ENCODE results near the gene MAP2K1.
A peak's percentile ranks its signal among the peaks of the same experiment; 100 is the strongest.
"Not testable (repeated sequence)": the region's sequence is repeated elsewhere in the genome, so short reads cannot be mapped to it uniquely, and the experiment has no call there.

Gene MAP2K1

DNA sequence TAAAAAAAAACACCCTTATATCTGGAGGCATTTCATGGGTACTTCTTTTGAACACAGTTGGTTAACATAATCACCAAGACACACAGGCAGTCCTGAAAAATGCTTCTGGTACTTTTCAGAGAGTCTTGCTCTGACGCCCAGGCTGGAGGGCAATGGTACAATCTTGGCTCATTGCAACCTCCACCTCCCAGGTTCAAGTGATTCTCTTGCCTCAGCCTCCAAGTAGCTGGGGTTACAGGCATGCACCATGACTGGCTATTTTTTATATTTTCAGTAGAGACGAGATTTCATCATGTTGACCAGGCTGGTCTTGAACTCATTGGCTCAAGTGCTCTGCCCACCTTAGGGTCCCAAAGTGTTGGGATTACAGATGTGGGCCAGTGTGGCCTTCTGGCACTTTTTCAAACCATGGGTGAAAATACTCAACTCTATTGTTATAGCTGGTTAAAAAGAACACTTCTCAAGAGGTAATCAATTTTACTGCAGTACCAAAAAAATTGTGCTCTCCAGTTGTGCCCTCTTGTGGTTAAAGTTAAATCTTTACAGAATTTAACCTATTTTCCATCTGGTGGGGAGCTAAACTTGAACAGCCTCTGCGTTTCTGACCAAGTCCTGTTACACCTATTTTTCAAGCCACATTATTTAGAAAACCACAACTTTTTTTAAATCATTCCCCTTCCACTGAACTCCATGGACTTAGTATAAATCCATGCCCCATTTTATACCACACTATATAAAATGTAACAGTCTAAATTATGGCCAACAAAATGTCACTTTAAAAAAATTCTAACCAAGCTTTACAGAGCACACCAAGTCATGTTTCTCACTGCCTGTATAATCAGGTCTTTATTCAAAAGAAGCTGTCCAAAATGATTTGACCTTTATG, 112.0 kb downstream of the MAP2K1 start:
- peaks cover 65% of the 10 kb centered on the region for H3K4me1 ChIP-seq
- peaks cover 59% of the 10 kb centered on the region for H4K20me1 ChIP-seq
- peak overlapping the region; percentile 89; the same call in 1 of the 2 replicates for H3K9ac ChIP-seq
- H3K4me3 ChIP-seq = no peak overlapping the region
- peak overlapping the region; percentile 8; the same call in 1 of the 2 replicates for H3K27ac ChIP-seq
- H3K4me2 ChIP-seq = peak overlapping the region; percentile 80
- H3K36me3 ChIP-seq = peaks cover 82% of the 10 kb centered on the region
- TF ChIP-seq Cebpa-rat (IDR thresholded peaks at IDR 0.05) = no peak
- no peaks in the 10 kb centered on the region for H3K27me3 ChIP-seq
- no peaks in the 10 kb centered on the region for H3K9me3 ChIP-seq

GRCh38 chr15:66500346-66500745, 113.6 kb downstream of the MAP2K1 start:
- Histone ChIP-seq H3K27ac (peak overlapping the region; percentile 66), H3K4me2 (peak overlapping the region; percentile 90), H3K36me3 (peaks cover 66% of the 10 kb centered on the region), H3K4me3 (peak overlapping the region; percentile 39; the same call in 1 of the 2 replicates), H4K20me1 (peaks cover 66% of the 10 kb centered on the region), H3K4me1 (peaks cover 65% of the 10 kb centered on the region), H3K9ac (peak overlapping the region; percentile 98)
- not testable (repeated sequence) for H3K9me3 ChIP-seq, H3K27me3 ChIP-seq

DNA sequence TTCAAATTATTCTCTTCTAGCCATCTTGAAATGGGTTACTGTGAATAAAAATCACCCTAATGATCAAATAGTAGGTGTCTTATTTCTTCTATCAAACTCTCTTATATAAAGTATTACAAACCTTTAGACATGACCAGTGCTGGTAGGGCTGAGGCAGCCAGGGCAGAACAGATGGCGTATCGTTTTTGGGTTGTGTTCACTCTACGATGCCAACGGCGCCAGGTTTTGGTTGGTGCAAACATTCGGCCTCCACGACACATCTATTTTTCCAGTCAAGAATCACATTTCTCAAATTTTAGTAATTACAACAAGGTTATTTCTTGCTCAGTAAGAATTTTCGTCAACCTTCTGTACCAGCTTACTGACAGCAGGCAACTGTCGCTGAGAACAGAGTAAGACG, 115.8 kb downstream of the MAP2K1 start:
- Histone ChIP-seq H3K9ac (peak overlapping the region; percentile 98), H3K9me3 (no peaks in the 10 kb centered on the region), H3K4me2 (peak overlapping the region; percentile 90), H3K4me1 (peaks cover 65% of the 10 kb centered on the region), H3K36me3 (peaks cover 55% of the 10 kb centered on the region), H4K20me1 (peaks cover 66% of the 10 kb centered on the region), H3K27me3 (no peaks in the 10 kb centered on the region), H3K4me3 (peak overlapping the region; percentile 86), H3K27ac (peak overlapping the region; percentile 95; the same call in 1 of the 2 replicates)
- no peak for TF ChIP-seq Cebpa-rat (IDR thresholded peaks at IDR 0.05)

DNA sequence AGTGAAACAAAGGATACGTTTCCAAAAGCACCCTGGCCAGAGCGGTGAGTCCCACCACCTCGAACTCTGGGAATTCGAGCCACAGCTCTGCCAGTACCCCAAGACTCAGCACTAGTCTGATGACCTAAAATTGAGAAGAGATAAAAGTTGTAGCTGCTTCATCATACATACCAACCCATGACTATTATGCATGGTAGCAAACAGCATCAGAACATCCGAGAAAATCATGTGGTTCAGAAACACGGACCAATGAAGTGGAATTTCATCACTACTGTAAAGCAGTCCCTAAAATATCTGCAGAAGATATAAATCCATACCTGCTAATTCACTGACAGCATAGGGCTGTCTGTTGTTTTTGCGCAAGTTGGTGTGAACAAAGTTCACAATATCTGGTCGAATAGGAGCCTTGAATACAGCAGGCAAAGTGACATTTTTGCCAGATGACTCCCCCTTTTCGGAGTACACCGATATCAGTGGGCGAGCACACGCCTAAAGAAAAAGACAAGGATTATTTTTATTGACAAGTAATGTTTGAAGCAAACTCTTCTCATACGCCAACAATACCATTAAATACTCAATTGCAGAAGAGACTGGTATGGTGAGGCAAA, 116.4 kb downstream of the MAP2K1 start:
- Histone ChIP-seq H3K4me2 (peak overlapping the region; percentile 90), H3K27ac (peak overlapping the region; percentile 95), H3K4me1 (peaks cover 63% of the 10 kb centered on the region), H3K9ac (peak overlapping the region; percentile 98), H3K36me3 (peaks cover 54% of the 10 kb centered on the region), H4K20me1 (peaks cover 63% of the 10 kb centered on the region), H3K4me3 (peak overlapping the region; percentile 86)
- H3K9me3 ChIP-seq, H3K27me3 ChIP-seq: not testable (repeated sequence)

DNA sequence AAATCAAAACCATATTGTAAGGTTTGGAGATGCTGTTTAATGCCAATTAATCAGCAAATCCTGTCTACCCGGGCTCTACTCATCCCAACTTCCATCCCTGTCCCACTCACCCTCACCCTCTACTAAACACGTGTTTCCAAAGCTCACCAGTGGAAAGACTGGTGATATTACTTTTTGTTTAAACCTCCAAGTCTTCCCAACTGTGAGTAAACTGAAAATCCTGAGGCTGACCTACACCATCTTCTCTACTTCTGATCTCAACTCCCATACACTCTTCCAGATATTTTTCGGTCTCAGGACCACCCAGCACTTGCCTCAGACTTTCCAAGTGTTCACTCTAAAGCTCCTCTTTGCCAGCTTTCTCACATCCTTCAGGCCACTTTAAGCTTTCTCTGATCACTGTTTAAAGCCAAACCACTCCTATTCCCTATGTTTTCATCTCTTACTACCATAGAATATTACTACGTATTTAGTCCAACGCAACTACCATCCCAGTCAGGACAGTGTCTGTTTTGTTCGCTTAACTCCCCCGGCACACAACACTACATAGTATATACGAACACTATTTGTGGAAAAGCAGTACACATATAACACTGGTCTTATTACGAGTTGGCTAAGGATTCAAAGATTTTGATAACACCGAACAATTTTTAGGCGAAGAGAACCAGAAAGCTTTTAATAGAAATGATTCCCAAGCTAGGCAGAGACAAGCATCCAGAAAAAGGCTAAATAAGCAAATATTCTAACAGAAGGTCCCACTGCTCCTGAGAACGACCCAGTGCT, 117.3 kb downstream of the MAP2K1 start:
- peak overlapping the region; percentile 95 for H3K27ac ChIP-seq
- peak overlapping the region; percentile 90 for H3K4me2 ChIP-seq
- H4K20me1 ChIP-seq = peaks cover 54% of the 10 kb centered on the region
- no peaks in the 10 kb centered on the region for H3K9me3 ChIP-seq
- no peaks in the 10 kb centered on the region for H3K27me3 ChIP-seq
- peak overlapping the region; percentile 86 for H3K4me3 ChIP-seq
- TF ChIP-seq Cebpa-rat (IDR thresholded peaks at IDR 0.05) = no peak
- peaks cover 59% of the 10 kb centered on the region for H3K4me1 ChIP-seq
- H3K36me3 ChIP-seq = peaks cover 49% of the 10 kb centered on the region
- H3K9ac ChIP-seq = peak overlapping the region; percentile 98

DNA sequence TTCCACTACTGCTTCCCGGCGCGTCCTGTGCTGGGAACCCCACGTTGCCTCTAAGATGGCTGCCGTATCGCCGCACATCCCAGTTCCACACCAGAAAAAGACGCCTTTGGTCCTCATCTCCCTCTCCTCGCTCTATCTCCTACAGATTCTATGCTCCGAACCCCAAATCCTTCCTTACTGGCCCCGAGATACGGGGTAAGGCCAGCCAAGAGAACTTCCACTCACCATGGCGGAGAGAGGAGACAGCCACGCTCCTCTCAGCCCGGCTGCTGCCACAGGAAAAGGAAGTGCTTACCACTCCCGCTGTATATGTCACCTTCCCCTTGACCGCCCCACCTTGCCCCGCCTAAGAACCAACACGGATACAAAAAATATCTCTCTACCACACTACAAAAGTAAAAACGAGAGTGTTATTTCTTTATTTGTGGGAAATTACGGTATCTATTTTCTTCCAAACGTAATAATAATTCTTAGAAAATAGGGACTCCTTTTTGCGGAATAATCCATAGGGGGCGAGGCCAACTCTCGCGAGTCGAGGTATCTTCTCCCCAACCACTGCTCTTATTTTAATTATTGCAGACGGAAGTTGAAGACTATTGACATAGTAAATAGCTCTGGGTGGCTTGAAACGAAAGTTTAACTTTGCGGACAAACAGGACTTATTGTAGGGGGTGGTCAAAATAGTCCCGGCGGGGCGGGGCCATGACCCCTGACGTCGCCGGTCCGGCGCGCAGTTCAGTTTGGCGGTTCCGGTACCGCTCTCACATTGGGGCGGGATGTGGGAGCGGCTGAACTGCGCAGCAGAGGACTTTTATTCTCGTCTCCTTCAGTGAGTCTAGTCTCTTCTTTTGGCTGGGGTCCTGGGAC, 118.1 kb downstream of the MAP2K1 start, which contains the start of the genes RPL4 and ZWILCH:
RPL4 (minus strand) TSS at position 293 of the 867 bp plus-strand sequence; CDS start at position 228, 65 bp downstream.
ZWILCH (plus strand) TSS at position 764 of the 867 bp plus-strand sequence; CDS start at position 777, 13 bp downstream.
- Histone ChIP-seq H4K20me1 (peaks cover 46% of the 10 kb centered on the region), H3K9ac (peak within 1 kb of the TSS; percentile 98), H3K36me3 (peaks cover 43% of the 10 kb centered on the region), H3K4me2 (peak within 1 kb of the TSS; percentile 91), H3K4me1 (peaks cover 53% of the 10 kb centered on the region), H3K27ac (peak within 1 kb of the TSS; percentile 95), H3K9me3 (no peaks in the 10 kb centered on the region), H3K4me3 (peak within 1 kb of the TSS; percentile 86), H3K27me3 (no peaks in the 10 kb centered on the region)
- no peak for TF ChIP-seq Cebpa-rat (IDR thresholded peaks at IDR 0.05)

- TF ChIP-seq Cebpa-rat (IDR thresholded peaks at IDR 0.05) = no peak
- Histone ChIP-seq H3K36me3 (peaks cover 41% of the 10 kb centered on the region), H3K4me2 (peak overlapping the region; percentile 91), H3K27ac (peak overlapping the region; percentile 95), H4K20me1 (peaks cover 40% of the 10 kb centered on the region), H3K9ac (peak overlapping the region; percentile 98), H3K4me1 (peaks cover 47% of the 10 kb centered on the region), H3K9me3 (no peaks in the 10 kb centered on the region), H3K4me3 (peak overlapping the region; percentile 86), H3K27me3 (no peaks in the 10 kb centered on the region)
Measured at GRCh38 chr15:66505430-66505811, 118.7 kb downstream of the MAP2K1 start.

- Histone ChIP-seq H3K27me3 (no peaks in the 10 kb centered on the region), H3K9ac (peak overlapping the region; percentile 98), H3K4me3 (peak overlapping the region; percentile 86), H3K4me1 (peaks cover 43% of the 10 kb centered on the region), H3K27ac (peak overlapping the region; percentile 95; the same call in 1 of the 2 replicates), H3K36me3 (peaks cover 41% of the 10 kb centered on the region), H3K9me3 (no peaks in the 10 kb centered on the region), H4K20me1 (peaks cover 36% of the 10 kb centered on the region), H3K4me2 (peak overlapping the region; percentile 91)
- no peak for TF ChIP-seq Cebpa-rat (IDR thresholded peaks at IDR 0.05)
Measured at GRCh38 chr15:66505818-66506217, 119.1 kb downstream of the MAP2K1 start.
